ENCODE results near the gene HRAS. TPM values are rescaled to one million over a fixed set of nuclear protein-coding genes. Genes with fewer than 3 reads are reported as not detected.

HRAS gene
- total RNA-seq (2014; rRNA removed) (128 and 167 TPM in 2 replicates), Bru-seq, nascent RNA (percentile 62 among the genes with signal in this experiment), BruChase-seq, experiment 1, labeled RNA remaining after a 6-hour chase (percentile 83 among the genes with signal in this experiment), BruChase-seq, experiment 2, labeled RNA remaining after a 2-hour chase (percentile 71 among the genes with signal in this experiment)
- long read RNA-seq, transcript HRAS-205 (5 exons, 1,151 nt), result minor isoform, 12 of 105 reads
- long read RNA-seq, transcript HRAS-204 (6 exons, 1,233 nt), result minor isoform, 8 of 105 reads
- long read RNA-seq, transcript HRAS-201 (6 exons, 894 nt), result major isoform, 42 of 105 reads
- long read RNA-seq, partial matches to known transcripts, result 28 of 105 reads
- long read RNA-seq, other reads (novel, unspliced or antisense), result 10 of 105 reads

DNA sequence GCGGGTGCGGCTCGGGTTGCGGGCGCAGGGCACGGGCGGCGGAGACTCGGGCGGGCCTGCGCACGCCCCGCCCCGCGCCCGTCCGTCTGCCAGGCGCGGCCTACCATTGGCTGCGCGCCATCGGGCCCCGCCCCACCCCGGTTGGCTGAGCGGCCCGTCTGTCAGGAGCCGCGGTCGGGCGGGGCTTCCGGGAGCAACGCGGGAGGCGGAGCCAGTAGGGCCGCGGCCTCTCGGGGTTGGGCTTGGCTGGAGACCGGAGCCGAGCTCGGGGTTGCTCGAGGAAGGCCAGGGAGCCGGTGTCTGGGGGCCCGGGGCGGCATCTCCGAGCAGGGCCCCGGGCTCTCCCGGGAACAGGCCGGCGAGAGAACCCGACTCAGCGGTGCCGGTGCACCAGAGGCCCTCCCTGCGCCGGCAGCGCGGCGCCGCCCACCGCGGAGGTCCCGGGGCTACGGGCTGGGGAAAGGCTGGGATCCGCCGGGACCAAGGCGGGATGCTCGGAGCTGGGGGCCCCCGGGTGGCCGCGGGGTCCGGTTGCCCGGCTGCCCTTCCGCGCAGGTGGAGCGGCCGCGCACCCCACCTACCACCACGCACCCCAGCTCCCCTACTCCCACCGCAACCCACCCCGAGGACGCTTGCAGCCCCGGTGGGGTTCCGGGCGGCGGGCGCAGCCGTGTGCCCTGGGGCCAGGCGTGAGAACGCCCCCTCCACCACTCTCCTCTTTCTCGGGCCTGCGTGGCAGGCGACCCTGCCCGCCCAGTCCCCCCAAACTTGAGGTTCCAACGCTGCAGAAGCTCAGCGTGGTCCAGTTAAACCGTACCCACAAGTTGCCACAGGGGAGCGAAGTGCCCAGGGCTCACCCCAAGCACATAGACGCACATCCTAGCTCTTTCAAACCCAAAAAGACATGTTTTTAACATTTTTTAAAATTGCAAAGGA is at the start of gene HRAS:
TSS of gene HRAS (minus strand) at position 58 of the 936 bp plus-strand sequence.
- peak; percentile 94 for DNase-seq
- H3K27ac ChIP-seq (ENCODE audit: low read length), result peak within 1 kb of the TSS; percentile 63
- peaks cover 17% of the 10 kb centered on the region for H3K4me1 ChIP-seq (ENCODE audit: insufficient read depth, low read length)
- TF ChIP-seq, protein P1, sequence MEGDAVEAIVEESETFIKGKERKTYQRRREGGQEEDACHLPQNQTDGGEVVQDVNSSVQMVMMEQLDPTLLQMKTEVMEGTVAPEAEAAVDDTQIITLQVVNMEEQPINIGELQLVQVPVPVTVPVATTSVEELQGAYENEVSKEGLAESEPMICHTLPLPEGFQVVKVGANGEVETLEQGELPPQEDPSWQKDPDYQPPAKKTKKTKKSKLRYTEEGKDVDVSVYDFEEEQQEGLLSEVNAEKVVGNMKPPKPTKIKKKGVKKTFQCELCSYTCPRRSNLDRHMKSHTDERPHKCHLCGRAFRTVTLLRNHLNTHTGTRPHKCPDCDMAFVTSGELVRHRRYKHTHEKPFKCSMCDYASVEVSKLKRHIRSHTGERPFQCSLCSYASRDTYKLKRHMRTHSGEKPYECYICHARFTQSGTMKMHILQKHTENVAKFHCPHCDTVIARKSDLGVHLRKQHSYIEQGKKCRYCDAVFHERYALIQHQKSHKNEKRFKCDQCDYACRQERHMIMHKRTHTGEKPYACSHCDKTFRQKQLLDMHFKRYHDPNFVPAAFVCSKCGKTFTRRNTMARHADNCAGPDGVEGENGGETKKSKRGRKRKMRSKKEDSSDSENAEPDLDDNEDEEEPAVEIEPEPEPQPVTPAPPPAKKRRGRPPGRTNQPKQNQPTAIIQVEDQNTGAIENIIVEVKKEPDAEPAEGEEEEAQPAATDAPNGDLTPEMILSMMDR (conservative IDR thresholded peaks at IDR 0.05; ENCODE audit: low read depth, low read length), result no peak
- TF ChIP-seq EZH2phosphoT487 (IDR thresholded peaks at IDR 0.05; ENCODE audit: borderline replicate concordance, low read length) (no peak), EZH2 (IDR thresholded peaks at IDR 0.05; ENCODE audit: low read length, unreplicated experiment) (no peak)
- H3K9me2 ChIP-seq (replicated peaks; ENCODE audit: low read length), result no peaks in the 10 kb centered on the region
- H3K27me3 ChIP-seq (ENCODE audit: low read length), result no peaks in the 10 kb centered on the region
- H3K4me3 ChIP-seq (ENCODE audit: low read length), result peak within 1 kb of the TSS; percentile 89
- CTCF ChIA-PET, result interaction anchor here (1.0 kb wide), 1 partner anchor 87 kb away, joined by 3 read pairs; no protein-coding TSS in a partner anchor
- peak within 1 kb of the TSS; percentile 92 for H3K4me2 ChIP-seq (ENCODE audit: low read length)
- POLR2A ChIA-PET (ENCODE audit: unreplicated experiment), result interaction anchor here (0.6 to 1.1 kb wide), 2 partner anchors 40 to 79 kb away, joined by 3 to 7 read pairs; partner anchors contain the start of gene PHRF1
- TSS peak; percentile 24 for BruUV-seq (replicated peaks)
- no peaks in the 10 kb centered on the region for H3K36me3 ChIP-seq (ENCODE audit: low read depth, low read length)
- peaks cover 16% of the 10 kb centered on the region for H3K79me2 ChIP-seq (ENCODE audit: low read length)
- ATAC-seq, result peak; percentile 77
- peaks cover 4% of the 10 kb centered on the region; the same call in 1 of the 2 replicates for H4K20me1 ChIP-seq (ENCODE audit: low read length)
- H3K9me3 ChIP-seq (ENCODE audit: low read length), result no peaks in the 10 kb centered on the region
- peak within 1 kb of the TSS; percentile 95 for H2AFZ ChIP-seq (ENCODE audit: low read length)
- H3K9ac ChIP-seq (ENCODE audit: low read length), result peak within 1 kb of the TSS; percentile 80
- intact Hi-C loops (cut with micrococcal nuclease), result loop anchor here (2.0 kb wide), 2 partner anchors 29 to 41 kb away; partner anchors contain the start of genes PHRF1 and RNH1
- H3F3A ChIP-seq (ENCODE audit: low read length, unreplicated experiment), result no peaks in the 10 kb centered on the region

DNA sequence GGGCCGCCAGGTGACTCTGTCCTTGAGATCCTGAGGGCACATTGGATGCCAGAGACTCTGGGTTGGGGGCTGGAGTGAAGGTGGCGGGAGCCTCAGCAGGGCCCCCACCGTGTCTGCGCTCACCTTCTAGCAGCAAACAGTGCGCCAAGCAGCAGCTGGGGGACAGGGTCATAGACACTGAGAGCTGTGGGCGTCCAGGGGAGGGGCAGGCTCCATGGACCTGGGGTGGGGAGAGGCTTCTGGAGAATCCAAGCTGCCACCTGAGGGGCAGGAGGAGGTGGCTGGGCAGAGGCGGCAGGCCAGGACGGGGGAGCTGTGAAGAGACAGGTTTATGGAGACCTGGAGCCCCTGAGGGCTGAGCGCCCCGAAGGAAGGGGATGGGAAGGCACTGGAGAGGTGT is 48.9 kb upstream of the HRAS start:
- TF ChIP-seq, protein P1 (conservative IDR thresholded peaks at IDR 0.05; ENCODE audit: low read depth, low read length), result no peak
- no peak for TF ChIP-seq EZH2 (IDR thresholded peaks at IDR 0.05; ENCODE audit: low read length, unreplicated experiment)
- no peak for TF ChIP-seq EZH2phosphoT487 (IDR thresholded peaks at IDR 0.05; ENCODE audit: borderline replicate concordance, low read length)
- ChIA-PET POLR2A (ENCODE audit: unreplicated experiment) (no interaction called here), CTCF (no interaction called here)
- H3K4me3 ChIP-seq (ENCODE audit: low read length), result no peak overlapping the region
- BruUV-seq (replicated peaks), result no TSS peak
- no peaks in the 10 kb centered on the region for H3K9me2 ChIP-seq (replicated peaks; ENCODE audit: low read length)
- peaks cover 56% of the 10 kb centered on the region for H3K79me2 ChIP-seq (ENCODE audit: low read length)
- 0 out of 2 replicates have a peak, but pooled peaks cover 1% of the 10 kb centered on the region for H3K4me1 ChIP-seq (ENCODE audit: insufficient read depth, low read length)
- H3K36me3 ChIP-seq (ENCODE audit: low read depth, low read length), result peaks cover 28% of the 10 kb centered on the region
- DNase-seq (no peak), ATAC-seq (no peak)
- no peak overlapping the region for H2AFZ ChIP-seq (ENCODE audit: low read length)
- no peak overlapping the region for H3K27ac ChIP-seq (ENCODE audit: low read length)
- no peaks in the 10 kb centered on the region for H3K27me3 ChIP-seq (ENCODE audit: low read length)
- no peaks in the 10 kb centered on the region for H3F3A ChIP-seq (ENCODE audit: low read length, unreplicated experiment)
- intact Hi-C loops (cut with micrococcal nuclease), result no loop called here
- no peak overlapping the region for H3K9ac ChIP-seq (ENCODE audit: low read length)
- peaks cover 33% of the 10 kb centered on the region for H4K20me1 ChIP-seq (ENCODE audit: low read length)
- H3K9me3 ChIP-seq (ENCODE audit: low read length), result no peaks in the 10 kb centered on the region
- no peak overlapping the region for H3K4me2 ChIP-seq (ENCODE audit: low read length)
